Measurements from ENCODE around the gene CT47B1. TPM values are rescaled to one million over a fixed set of nuclear protein-coding genes. Genes with fewer than 3 reads are reported as not detected.

Gene CT47B1
- total RNA-seq, 1 donor from 2014 or later: not detected

GRCh38 chrX:120824021-120824420, 51.6 kb downstream of the CT47B1 start:
- H3K4me3 ChIP-seq (ENCODE audit: low read depth, low read length): no peak overlapping the region
- H3K36me3 ChIP-seq (ENCODE audit: control insufficient read depth, insufficient read depth, low read length): no peaks in the 10 kb centered on the region
- TF ChIP-seq CTCF (IDR thresholded peaks at IDR 0.05; ENCODE audit: insufficient read depth, low read length, poor library complexity, severe bottlenecking): no peak
- no peak for DNase-seq (ENCODE audit: low read depth)
- H3K27me3 ChIP-seq (ENCODE audit: control insufficient read depth, insufficient read depth, low read length): no peaks in the 10 kb centered on the region

DNA sequence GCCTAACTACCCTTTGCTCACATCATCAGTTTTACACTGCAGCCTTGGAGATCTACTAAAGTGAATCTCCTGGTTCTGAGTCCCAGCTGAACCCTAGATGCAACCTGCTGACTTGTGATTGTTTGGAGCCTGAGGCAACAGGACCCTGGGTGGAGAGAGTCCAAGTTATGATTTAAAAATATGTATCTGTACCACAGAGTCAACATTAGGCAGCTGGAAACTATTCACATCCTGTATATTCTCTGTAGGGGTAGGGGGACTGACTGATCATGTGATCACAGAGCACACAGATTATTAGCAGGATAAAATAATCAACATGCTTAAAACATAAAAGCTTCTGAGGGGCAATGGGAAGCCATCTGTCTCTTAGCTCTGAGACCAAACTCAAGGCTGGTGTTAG, 52.1 kb downstream of the CT47B1 start:
- Histone ChIP-seq H3K36me3 (ENCODE audit: control insufficient read depth, insufficient read depth, low read length) (no peaks in the 10 kb centered on the region), H3K4me3 (ENCODE audit: low read depth, low read length) (no peak overlapping the region)
- TF ChIP-seq CTCF (IDR thresholded peaks at IDR 0.05; ENCODE audit: insufficient read depth, low read length, poor library complexity, severe bottlenecking): no peak

More for the DNA sequence above, 52.1 kb downstream of the CT47B1 start:
- H3K27me3 ChIP-seq (ENCODE audit: control insufficient read depth, insufficient read depth, low read length): no peaks in the 10 kb centered on the region
- DNase-seq (ENCODE audit: low read depth): no peak

Other genes starting within 250 kb of the CT47B1 start
- gene C1GALT1C1, start 245.8 kb downstream of the CT47B1 start, total RNA-seq: 20.4 and 24.7 TPM in 2 replicates
- not detected in 2 replicates for gene CT47A11, start 61.3 kb upstream of the CT47B1 start, total RNA-seq
- gene CT47A10, start 66.2 kb upstream of the CT47B1 start, total RNA-seq: not detected in 2 replicates
- gene CT47A9, start 71.0 kb upstream of the CT47B1 start, total RNA-seq: not detected in 2 replicates
- not detected in 2 replicates for gene CT47A8, start 75.9 kb upstream of the CT47B1 start, total RNA-seq
- not detected in 2 replicates for gene CT47A7, start 80.7 kb upstream of the CT47B1 start, total RNA-seq
- not detected in 2 replicates for gene CT47A6, start 85.6 kb upstream of the CT47B1 start, total RNA-seq
- not detected in 2 replicates for gene CT47A5, start 90.5 kb upstream of the CT47B1 start, total RNA-seq
- not detected in 2 replicates for gene CT47A4, start 95.3 kb upstream of the CT47B1 start, total RNA-seq
- gene CT47A3, start 100.2 kb upstream of the CT47B1 start, total RNA-seq: not detected in 2 replicates
- gene CT47A2, start 105.1 kb upstream of the CT47B1 start, total RNA-seq: not detected in 2 replicates
- gene CT47A1, start 109.9 kb upstream of the CT47B1 start, total RNA-seq: not detected in 2 replicates
- 0.55 and 0.92 TPM in 2 replicates for gene GLUD2, start 171.7 kb upstream of the CT47B1 start, total RNA-seq